Gastroesophageal sphincter (tissue), 3 donors: ENCODE measurements around the gene GSPT2.

Source experiments
- CTCF ChIP-seq, 4 experiments: fragments of 200-600 bp in 2 of 4; fragments of 450-650 bp in 2 of 4; sonication (generic) in 1 of 4; IDR thresholded peaks; one replicate each; pipeline ENCODE4 v1.5.1; 2017 to 2019; ENCODE audit warnings: antibody characterized with exemption in 4 of 4, mild to moderate bottlenecking in 2 of 4, moderate library complexity in 2 of 4
- POLR2A ChIP-seq, 2 donors: fragments of 450-650 bp; IDR thresholded peaks; one replicate each; pipeline ENCODE4 v1.6.1; 2017; ENCODE audit warnings: antibody characterized with exemption in 2 of 2, mild to moderate bottlenecking in 2 of 2, moderate library complexity in 1 of 2

- TF ChIP-seq CTCF (IDR thresholded peaks at IDR 0.05) (no peak), POLR2A (IDR thresholded peaks at IDR 0.05) (no peak)
Observed at GRCh38 chrX:51728202-51728601, 15.0 kb upstream of the GSPT2 start.
